ENCODE results near the gene EGLN1.

- TF ChIP-seq CTCF (IDR thresholded peaks at IDR 0.05) = no peak
- no peak for TF ChIP-seq POLR2A (IDR thresholded peaks at IDR 0.05)
Measured at GRCh38 chr1:231418741-231419107, 3.4 kb downstream of the EGLN1 start.
